ENCODE results near the gene PHKB.

Gene PHKB

GRCh38 chr16:47634727-47635126, 173.6 kb downstream of the PHKB start:
- no peak overlapping the region for H3K4me3 ChIP-seq (replicated peaks; ENCODE audit: low read depth, low read length)
- DNase-seq (ENCODE audit: low read depth) = no peak
- TF ChIP-seq CTCF (IDR thresholded peaks at IDR 0.05; ENCODE audit: low read length, missing control alignments) = no peak

GRCh38 chr16:47636501-47637099, 175.5 kb downstream of the PHKB start:
- no peak overlapping the region for H3K4me3 ChIP-seq (replicated peaks; ENCODE audit: low read depth, low read length)
- no peak for TF ChIP-seq CTCF (IDR thresholded peaks at IDR 0.05; ENCODE audit: low read length, missing control alignments)
- no peak for DNase-seq (ENCODE audit: low read depth)

- H3K4me3 ChIP-seq (replicated peaks; ENCODE audit: low read depth, low read length) = no peak overlapping the region
- no peak for TF ChIP-seq CTCF (IDR thresholded peaks at IDR 0.05; ENCODE audit: low read length, missing control alignments)
- no peak for DNase-seq (ENCODE audit: low read depth)
These were observed 177.0 kb downstream of the PHKB start for GRCh38 chr16:47638175-47638574.

DNA sequence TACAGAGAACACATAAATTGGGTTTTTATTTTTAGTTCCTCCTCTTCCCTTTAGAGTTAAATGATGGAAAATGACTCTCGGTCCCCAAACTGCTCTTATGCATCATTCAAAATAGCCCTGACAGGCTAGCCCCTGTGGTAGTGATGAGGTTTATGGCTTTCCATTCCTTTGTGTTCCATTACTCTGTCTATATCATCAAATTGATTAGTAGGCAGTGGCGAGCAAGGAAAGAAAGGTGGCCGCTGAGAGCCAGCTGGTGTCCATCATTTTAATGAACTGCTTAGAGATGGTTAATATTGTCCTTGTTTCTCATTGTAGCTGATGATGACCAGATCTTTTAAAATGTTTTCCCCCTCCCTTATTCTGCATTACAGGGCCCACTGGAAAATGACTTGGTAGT, 179.5 kb downstream of the PHKB start:
- TF ChIP-seq CTCF (IDR thresholded peaks at IDR 0.05; ENCODE audit: low read length, missing control alignments) = no peak
- H3K4me3 ChIP-seq (replicated peaks; ENCODE audit: low read depth, low read length) = no peak overlapping the region
- no peak for DNase-seq (ENCODE audit: low read depth)

DNA sequence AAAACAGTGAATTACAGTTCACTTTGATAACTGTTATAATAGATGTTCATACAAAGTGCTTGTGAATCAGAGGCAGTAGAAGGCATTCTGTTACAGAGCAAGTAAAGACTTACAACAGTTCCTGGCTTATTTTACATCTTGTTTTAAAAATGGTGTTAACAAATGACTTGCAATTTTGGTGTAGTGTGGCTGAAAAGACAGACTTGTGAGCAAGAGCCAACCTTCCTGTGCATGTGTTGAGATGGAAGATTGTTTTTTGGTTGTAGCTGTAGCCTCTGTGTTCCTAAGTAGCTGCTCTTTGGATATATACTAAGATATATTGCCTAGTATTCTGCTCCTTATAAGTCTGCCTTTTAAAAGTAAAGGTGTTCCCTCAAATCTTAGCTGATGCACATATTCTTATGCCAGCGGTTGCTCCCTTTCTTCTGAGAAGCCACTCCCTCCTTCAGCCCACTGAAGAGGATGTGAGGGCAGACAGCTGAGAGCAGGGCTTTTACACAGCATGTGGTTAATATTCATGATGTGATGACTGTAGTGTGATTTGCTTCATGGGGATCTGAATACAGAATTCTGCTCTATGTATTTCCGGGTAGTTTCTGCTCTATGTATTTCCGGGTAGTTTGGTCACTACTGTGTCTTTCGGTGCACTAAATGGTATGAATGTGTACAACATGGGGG, 182.3 kb downstream of the PHKB start:
- DNase-seq (ENCODE audit: low read depth) = no peak
- no peak overlapping the region for H3K4me3 ChIP-seq (replicated peaks; ENCODE audit: low read depth, low read length)
- no peak for TF ChIP-seq CTCF (IDR thresholded peaks at IDR 0.05; ENCODE audit: low read length, missing control alignments)

GRCh38 chr16:47644166-47644565, 183.0 kb downstream of the PHKB start:
- no peak overlapping the region for H3K4me3 ChIP-seq (replicated peaks; ENCODE audit: low read depth, low read length)
- peak; percentile 95 for DNase-seq (ENCODE audit: low read depth)
- TF ChIP-seq CTCF (IDR thresholded peaks at IDR 0.05; ENCODE audit: low read length, missing control alignments) = no peak

DNA sequence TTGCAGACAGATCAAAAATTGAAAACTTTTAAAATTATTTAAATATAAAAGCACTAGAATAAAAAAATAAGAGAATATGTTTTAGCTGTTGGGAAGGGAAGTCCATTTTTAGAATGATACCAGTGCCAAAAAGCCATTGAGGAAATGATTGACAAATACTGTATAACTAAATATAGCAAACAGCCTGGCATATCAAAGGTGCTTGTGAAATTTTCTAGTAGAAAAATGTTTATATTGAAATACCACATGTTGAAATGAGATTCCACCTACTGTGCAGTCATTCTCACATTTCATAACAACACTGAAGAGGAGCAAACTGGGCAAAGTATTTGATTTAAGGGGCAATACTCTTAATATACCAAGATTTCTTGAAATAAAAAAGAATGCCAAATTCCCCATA, 183.5 kb downstream of the PHKB start:
- no peak overlapping the region for H3K4me3 ChIP-seq (replicated peaks; ENCODE audit: low read depth, low read length)
- peak; percentile 58 for DNase-seq (ENCODE audit: low read depth)
- no peak for TF ChIP-seq CTCF (IDR thresholded peaks at IDR 0.05; ENCODE audit: low read length, missing control alignments)
